Mucosa of stomach (tissue), 1 donor: ENCODE results near the gene ANK3.

Experiments
- H3K27me3 ChIP-seq: one replicate; pipeline ENCODE4 v1.7.0; 2013; ENCODE audit warnings: mild to moderate bottlenecking, low read length; ENCODE audit not compliant: control insufficient read depth, insufficient read depth
- H3K36me3 ChIP-seq: one replicate; pipeline ENCODE4 v1.7.0; 2013; ENCODE audit warnings: low read length; ENCODE audit not compliant: control insufficient read depth, insufficient read depth
- H3K4me1 ChIP-seq: one replicate; pipeline ENCODE4 v1.7.0; 2013; ENCODE audit warnings: mild to moderate bottlenecking, low read length; ENCODE audit not compliant: control insufficient read depth, insufficient read depth
- H3K4me3 ChIP-seq: one replicate; pipeline ENCODE4 v1.7.0; 2013; ENCODE audit warnings: low read length
- H3K9ac ChIP-seq: one replicate; pipeline ENCODE4 v1.7.0; 2013; ENCODE audit warnings: mild to moderate bottlenecking, low read length, moderate library complexity
- H3K9me3 ChIP-seq: one replicate; pipeline ENCODE4 v1.7.0; 2013; ENCODE audit warnings: mild to moderate bottlenecking, low read length, moderate library complexity; ENCODE audit not compliant: control insufficient read depth
- donor health status: Pancreatic carcinoma.

Gene ANK3

GRCh38 chr10:60387531-60387930, 2.1 kb downstream of the ANK3 start:
- no peaks in the 10 kb centered on the region for H3K9me3 ChIP-seq
- H3K27me3 ChIP-seq: no peaks in the 10 kb centered on the region
- no peaks in the 10 kb centered on the region for H3K36me3 ChIP-seq
- H3K4me3 ChIP-seq: no peak overlapping the region
- H3K9ac ChIP-seq: no peak overlapping the region
- H3K4me1 ChIP-seq: peaks cover 11% of the 10 kb centered on the region

- no peak overlapping the region for H3K9ac ChIP-seq
- H3K36me3 ChIP-seq: no peaks in the 10 kb centered on the region
- peaks cover 11% of the 10 kb centered on the region for H3K4me1 ChIP-seq
- no peaks in the 10 kb centered on the region for H3K27me3 ChIP-seq
- H3K9me3 ChIP-seq: no peaks in the 10 kb centered on the region
- H3K4me3 ChIP-seq: no peak overlapping the region
Measured at GRCh38 chr10:60385399-60385738, 4.3 kb downstream of the ANK3 start.

GRCh38 chr10:60384708-60385398, 4.8 kb downstream of the ANK3 start:
- H3K36me3 ChIP-seq: no peaks in the 10 kb centered on the region
- no peak overlapping the region for H3K4me3 ChIP-seq
- no peak overlapping the region for H3K9ac ChIP-seq

GRCh38 chr10:60384011-60384410, 5.7 kb downstream of the ANK3 start:
- no peaks in the 10 kb centered on the region for H3K27me3 ChIP-seq
- H3K36me3 ChIP-seq: no peaks in the 10 kb centered on the region
- H3K9ac ChIP-seq: no peak overlapping the region
- H3K9me3 ChIP-seq: no peaks in the 10 kb centered on the region
- H3K4me1 ChIP-seq: peaks cover 9% of the 10 kb centered on the region
- H3K4me3 ChIP-seq: no peak overlapping the region

More at GRCh38 chr10:60384708-60385398, 4.8 kb downstream of the ANK3 start:
- Histone ChIP-seq H3K27me3 (no peaks in the 10 kb centered on the region), H3K4me1 (peaks cover 11% of the 10 kb centered on the region), H3K9me3 (no peaks in the 10 kb centered on the region)

GRCh38 chr10:60382946-60383681, 6.6 kb downstream of the ANK3 start:
- Histone ChIP-seq H3K4me3 (no peak overlapping the region), H3K36me3 (no peaks in the 10 kb centered on the region), H3K9me3 (no peaks in the 10 kb centered on the region), H3K27me3 (no peaks in the 10 kb centered on the region), H3K4me1 (peaks cover 4% of the 10 kb centered on the region), H3K9ac (no peak overlapping the region)

GRCh38 chr10:60380781-60381180, 8.9 kb downstream of the ANK3 start:
- Histone ChIP-seq H3K9ac (no peak overlapping the region), H3K27me3 (no peaks in the 10 kb centered on the region), H3K4me3 (no peak overlapping the region), H3K4me1 (peaks cover 4% of the 10 kb centered on the region), H3K9me3 (no peaks in the 10 kb centered on the region), H3K36me3 (no peaks in the 10 kb centered on the region)

GRCh38 chr10:60377955-60378354, 11.7 kb downstream of the ANK3 start:
- H3K4me3 ChIP-seq: no peak overlapping the region
- H3K9ac ChIP-seq: no peak overlapping the region
- no peaks in the 10 kb centered on the region for H3K36me3 ChIP-seq
- H3K9me3 ChIP-seq: no peaks in the 10 kb centered on the region
- no peaks in the 10 kb centered on the region for H3K4me1 ChIP-seq
- no peaks in the 10 kb centered on the region for H3K27me3 ChIP-seq

GRCh38 chr10:60377042-60377352, 12.7 kb downstream of the ANK3 start:
- no peaks in the 10 kb centered on the region for H3K9me3 ChIP-seq
- no peaks in the 10 kb centered on the region for H3K27me3 ChIP-seq
- no peaks in the 10 kb centered on the region for H3K36me3 ChIP-seq
- H3K4me1 ChIP-seq: no peaks in the 10 kb centered on the region
- no peak overlapping the region for H3K9ac ChIP-seq
- no peak overlapping the region for H3K4me3 ChIP-seq

GRCh38 chr10:60376221-60377041, 13.2 kb downstream of the ANK3 start:
- no peak overlapping the region for H3K4me3 ChIP-seq
- no peaks in the 10 kb centered on the region for H3K36me3 ChIP-seq

GRCh38 chr10:60375293-60376004, 14.2 kb downstream of the ANK3 start:
- Histone ChIP-seq H3K36me3 (no peaks in the 10 kb centered on the region), H3K4me1 (no peaks in the 10 kb centered on the region), H3K9me3 (no peaks in the 10 kb centered on the region), H3K9ac (no peak overlapping the region), H3K27me3 (no peaks in the 10 kb centered on the region), H3K4me3 (no peak overlapping the region)

More at GRCh38 chr10:60376221-60377041, 13.2 kb downstream of the ANK3 start:
- H3K9ac ChIP-seq: no peak overlapping the region
- H3K27me3 ChIP-seq: no peaks in the 10 kb centered on the region
- H3K9me3 ChIP-seq: no peaks in the 10 kb centered on the region
- no peaks in the 10 kb centered on the region for H3K4me1 ChIP-seq

GRCh38 chr10:60374836-60375235, 14.8 kb downstream of the ANK3 start:
- H3K36me3 ChIP-seq: no peaks in the 10 kb centered on the region
- no peak overlapping the region for H3K9ac ChIP-seq
- H3K4me1 ChIP-seq: no peaks in the 10 kb centered on the region
- no peaks in the 10 kb centered on the region for H3K27me3 ChIP-seq
- H3K9me3 ChIP-seq: no peaks in the 10 kb centered on the region
- no peak overlapping the region for H3K4me3 ChIP-seq

GRCh38 chr10:60372436-60372835, 17.2 kb downstream of the ANK3 start:
- Histone ChIP-seq H3K36me3 (no peaks in the 10 kb centered on the region), H3K9me3 (no peaks in the 10 kb centered on the region), H3K27me3 (no peaks in the 10 kb centered on the region), H3K4me1 (no peaks in the 10 kb centered on the region), H3K9ac (no peak overlapping the region), H3K4me3 (no peak overlapping the region)
